Smooth muscle cell of bladder (primary cell): ENCODE data around the gene CNDP2. TPM values are rescaled to one million over a fixed set of nuclear protein-coding genes. Genes with fewer than 3 reads are reported as not detected.

Experiments
- total RNA-seq: library from RNA; depleted of rRNA; stranded (reverse); fragments of >200 nt; gene quantifications from 2 replicates; pipeline ENCODE4 v1.2.3, GENCODE V29; 2014

CNDP2 gene
- total RNA-seq: 39.7 and 57.3 TPM in 2 replicates

DNA sequence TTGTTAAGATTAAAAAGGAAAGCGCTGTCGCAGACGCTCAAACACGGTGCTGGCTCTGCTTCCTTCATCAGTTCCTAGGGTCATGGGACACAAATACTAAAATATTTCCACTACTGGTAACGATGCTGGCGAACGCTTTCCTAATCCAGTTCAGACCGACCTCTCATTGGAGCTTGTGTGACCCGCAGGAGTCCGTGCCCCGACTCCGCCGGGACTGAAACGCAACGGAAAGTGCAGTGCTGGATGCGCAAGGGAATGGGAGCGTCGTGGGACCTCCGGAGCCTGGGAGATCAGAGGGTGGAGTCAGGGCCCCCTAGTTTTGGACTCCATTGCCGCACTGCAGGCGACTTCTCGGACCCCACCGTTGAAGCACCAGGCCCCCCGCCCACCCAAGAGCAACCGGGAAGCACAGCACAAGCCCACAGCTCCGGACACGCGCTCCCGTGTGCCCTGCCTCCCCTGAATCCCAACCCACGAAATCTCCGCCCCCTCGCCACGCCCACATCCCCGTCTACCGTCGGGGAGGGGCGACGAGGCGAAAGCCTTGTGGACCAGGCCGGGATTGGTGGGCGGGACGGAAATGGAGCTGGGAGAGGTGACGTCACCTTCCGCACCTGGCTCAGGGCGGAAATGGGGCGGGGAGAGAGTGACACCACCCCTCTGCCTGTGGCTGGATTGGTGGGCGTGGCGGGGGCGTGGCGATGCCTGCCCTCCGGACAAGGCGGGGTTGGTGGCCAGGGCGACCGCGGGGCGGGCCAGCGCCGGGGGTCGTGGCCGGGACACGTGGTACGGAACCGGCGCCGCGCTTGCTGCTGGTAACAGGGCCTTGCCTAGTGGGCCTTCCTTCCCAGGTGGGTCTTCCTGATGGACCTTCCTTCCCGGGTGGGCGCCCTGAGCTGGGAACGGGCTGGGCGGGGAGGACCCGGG is at the start of gene CNDP2:
Gene CNDP2 (plus strand): TSS at position 783 of the 927 bp plus-strand sequence. CDS start 3,611 bp downstream, outside the sequence.

DNA sequence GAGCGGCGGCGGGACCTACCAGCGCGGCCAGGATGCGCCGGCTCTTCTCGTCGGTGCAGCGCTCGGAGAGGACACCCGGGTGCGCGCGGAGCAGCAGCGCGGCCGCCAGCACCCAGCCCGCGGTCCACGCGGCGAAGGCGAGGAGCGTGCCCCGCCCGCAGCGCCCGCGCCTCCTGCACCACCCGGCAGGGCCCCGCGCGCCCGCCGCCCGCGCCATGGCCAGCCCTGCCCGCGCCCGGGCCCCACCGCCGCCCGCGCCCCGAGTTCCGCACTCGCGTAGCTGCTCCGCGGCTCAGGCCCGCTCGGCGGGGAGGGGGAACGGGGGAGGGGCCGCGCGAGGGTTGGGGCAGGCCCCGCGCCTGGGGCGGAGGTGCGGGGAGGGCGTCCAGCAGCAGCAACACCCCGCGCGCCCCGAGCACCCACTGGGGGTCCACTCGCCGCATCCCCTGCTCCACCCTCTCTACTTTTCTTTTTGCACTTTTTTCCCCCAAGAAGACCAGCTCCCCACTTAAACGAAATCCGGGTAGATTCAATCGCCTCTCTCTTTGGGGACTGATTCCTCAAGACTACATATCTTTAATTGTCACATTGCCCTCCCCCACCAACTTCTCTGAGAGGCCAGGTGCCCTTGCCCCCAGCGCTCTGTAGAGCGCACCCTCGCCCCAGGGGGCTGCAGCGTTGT is 39.0 kb upstream of the CNDP2 start, which contains the start of gene DIPK1C:
Gene DIPK1C (minus strand): TSS at position 266 of the 682 bp plus-strand sequence. CDS start 49 bp downstream, at position 217.

DNA sequence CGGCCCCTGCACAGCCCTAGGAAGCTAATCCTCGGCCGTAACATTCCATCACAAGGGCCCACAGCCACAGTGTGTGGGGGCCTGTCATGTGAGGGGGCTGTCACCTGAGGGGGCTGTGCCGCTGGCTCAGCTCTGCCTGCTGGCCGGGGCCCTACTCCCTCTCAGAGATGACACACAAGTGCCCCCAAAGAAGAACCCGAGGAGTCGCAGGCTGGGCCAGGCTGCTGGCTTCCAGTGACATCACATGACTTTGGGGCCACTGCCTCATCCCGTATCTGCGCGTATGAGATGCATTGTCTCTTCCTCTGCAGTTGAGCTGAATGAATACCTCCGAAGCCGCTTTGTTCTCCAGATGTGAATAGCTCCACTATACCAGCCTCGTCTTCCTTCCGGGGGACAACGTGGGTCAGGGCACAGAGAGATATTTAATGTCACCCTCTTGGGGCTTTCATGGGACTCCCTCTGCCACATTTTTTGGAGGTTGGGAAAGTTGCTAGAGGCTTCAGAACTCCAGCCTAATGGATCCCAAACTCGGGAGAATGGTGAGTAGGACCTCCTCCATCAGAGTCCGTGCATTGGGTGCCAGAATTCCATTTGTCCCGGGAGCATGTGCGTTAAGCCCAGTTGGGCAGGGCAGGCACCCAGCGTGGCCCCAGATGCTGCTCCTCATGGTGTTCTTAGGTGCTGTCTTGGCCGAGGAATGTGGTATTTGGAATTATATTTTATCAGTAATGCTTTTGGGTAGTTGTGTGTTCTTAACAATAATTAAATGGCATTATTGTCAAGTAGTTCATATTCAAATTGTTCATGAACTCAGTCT is 38.2 kb downstream of the CNDP2 start, which contains the start of gene CNDP1:
Gene CNDP1 (plus strand): TSS at position 351 of the 820 bp plus-strand sequence. CDS start 168 bp downstream, at position 519.

Other genes with a start within 250 kb of the CNDP2 start
- gene CYB5A, start 204.4 kb upstream of the CNDP2 start, total RNA-seq: 154 and 181 TPM in 2 replicates
- gene C18orf63, start 180.5 kb upstream of the CNDP2 start, total RNA-seq: not detected in 2 replicates
- not detected in 2 replicates for gene DIPK1C, start 39.1 kb upstream of the CNDP2 start, total RNA-seq
- not detected in 2 replicates for gene CNDP1, start 38.1 kb downstream of the CNDP2 start, total RNA-seq
- 11.7 and 17.8 TPM in 2 replicates for gene ZNF407, start 101.5 kb downstream of the CNDP2 start, total RNA-seq